ENCODE data around the gene MVD. TPM values are rescaled to one million over a fixed set of nuclear protein-coding genes. Genes with fewer than 3 reads are reported as not detected.

MVD gene
- total and polyA plus RNA-seq, 2 of the 13 experiments (the other 11 are each of a cell fraction or from before 2014, with no cell fraction given) = 28.1 to 187 TPM

DNA sequence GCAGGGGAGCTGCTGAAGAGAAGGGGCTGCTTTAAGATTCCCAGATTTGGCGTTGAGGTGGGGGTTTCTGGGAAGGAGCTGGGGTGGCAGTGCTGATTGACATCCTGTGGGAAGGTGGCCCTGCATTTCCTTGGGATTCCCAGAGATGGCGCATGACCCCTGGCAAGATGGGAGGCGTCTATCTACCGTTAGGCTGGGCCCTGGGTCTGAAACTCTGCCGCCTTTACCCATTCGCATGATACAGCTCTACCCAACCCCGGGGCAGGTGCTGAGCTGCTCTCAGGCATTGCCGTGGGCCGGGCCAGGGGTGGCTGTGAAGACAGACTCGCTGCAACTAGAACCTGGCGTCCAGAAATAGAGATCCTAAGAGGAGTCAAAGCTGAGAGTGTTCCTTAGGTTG lies 9.9 kb upstream of the MVD start (continued):
- TF ChIP-seq, protein P1, sequence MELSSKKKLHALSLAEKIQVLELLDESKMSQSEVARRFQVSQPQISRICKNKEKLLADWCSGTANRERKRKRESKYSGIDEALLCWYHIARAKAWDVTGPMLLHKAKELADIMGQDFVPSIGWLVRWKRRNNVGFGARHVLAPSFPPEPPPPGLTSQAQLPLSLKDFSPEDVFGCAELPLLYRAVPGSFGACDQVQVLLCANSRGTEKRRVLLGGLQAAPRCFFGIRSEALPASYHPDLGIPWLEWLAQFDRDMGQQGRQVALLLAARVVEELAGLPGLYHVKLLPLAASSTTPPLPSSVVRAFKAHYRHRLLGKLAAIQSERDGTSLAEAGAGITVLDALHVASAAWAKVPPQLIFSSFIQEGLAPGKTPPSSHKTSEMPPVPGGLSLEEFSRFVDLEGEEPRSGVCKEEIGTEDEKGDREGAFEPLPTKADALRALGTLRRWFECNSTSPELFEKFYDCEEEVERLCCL (CRISPR knock-in tag; IDR thresholded peaks at IDR 0.05; ENCODE audit: borderline replicate concordance) = no peak

DNA sequence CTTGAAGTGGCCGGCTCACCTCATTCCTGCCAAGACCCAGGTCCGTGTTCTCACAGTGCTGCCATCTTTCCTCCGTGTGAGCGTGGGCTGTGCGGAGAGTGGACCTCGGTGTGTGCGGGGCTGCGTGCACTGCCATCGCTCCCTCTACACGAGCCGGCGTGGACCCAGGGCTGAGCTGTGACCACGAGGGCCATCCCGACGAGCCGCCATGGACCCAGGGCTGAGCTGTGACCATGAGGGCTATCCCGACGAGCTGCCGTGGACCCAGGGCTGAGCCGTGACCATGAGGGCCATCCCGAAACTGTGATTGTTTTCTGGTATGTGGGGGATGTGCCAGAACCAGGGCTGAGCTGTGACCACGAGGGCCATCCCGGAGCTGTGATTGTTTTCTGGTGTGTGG lies 8.9 kb upstream of the MVD start:
- POLR2A ChIA-PET = no interaction called here
- CTCF ChIA-PET (ENCODE audit: low intra/inter-chr PET ratio, low total read pairs) = no interaction called here
- ATAC-seq = no peak
- no peaks in the 10 kb centered on the region for H3K9me3 ChIP-seq (ENCODE audit: low read length)
- H3K4me1 ChIP-seq (ENCODE audit: insufficient read depth, low read length) = no peaks in the 10 kb centered on the region
- peaks cover 2% of the 10 kb centered on the region; the same call in 1 of the 2 replicates for H4K20me1 ChIP-seq (ENCODE audit: insufficient read depth, low read length)
- WGBS (ENCODE audit: low lambda C conversion rate) = 94% methylated on average over 22 of the region's 23 CpGs
- intact Hi-C loops (cut with micrococcal nuclease; ENCODE audit: unreplicated experiment) = no loop called here
- no peaks in the 10 kb centered on the region for H3K27me3 ChIP-seq (ENCODE audit: control insufficient read depth in 1 of 2, insufficient read depth in 2 of 2, low read length in 2 of 2)
- H3K9ac ChIP-seq (ENCODE audit: insufficient read depth, low read depth, low read length) = no peak overlapping the region
- DNase-seq (ENCODE audit: low spot score) = no peak
- H3K4me3 ChIP-seq (replicated peaks in 1 of 3; ENCODE audit: insufficient read depth in 1 of 3, low read depth in 2 of 3, low read length in 3 of 3) = no peak overlapping the region
- FAIRE-seq = no peak
- no peak overlapping the region for H3K27ac ChIP-seq (ENCODE audit: extremely low read length, insufficient read depth, low read length)
- H3K36me3 ChIP-seq (replicated peaks in 1 of 2; ENCODE audit: control insufficient read depth in 1 of 2, insufficient read depth in 2 of 2, low read length in 2 of 2) = no peaks in the 10 kb centered on the region; a peak in 2 of 5 replicates
- no TSS peak for BruUV-seq (replicated peaks)
- no peak overlapping the region for H3K4me2 ChIP-seq (ENCODE audit: low read depth, low read length)
- in situ Hi-C loops (cut with HindIII; ENCODE audit: extremely low pct_ligation_motif_present, low pct_unique_long_range_greater_than_20kb) = no loop called here
- no peak overlapping the region for H2AFZ ChIP-seq (ENCODE audit: low read length)
- H3K79me2 ChIP-seq (ENCODE audit: insufficient read depth, low read length) = peaks cover 2% of the 10 kb centered on the region
- TF ChIP-seq, protein P2, sequence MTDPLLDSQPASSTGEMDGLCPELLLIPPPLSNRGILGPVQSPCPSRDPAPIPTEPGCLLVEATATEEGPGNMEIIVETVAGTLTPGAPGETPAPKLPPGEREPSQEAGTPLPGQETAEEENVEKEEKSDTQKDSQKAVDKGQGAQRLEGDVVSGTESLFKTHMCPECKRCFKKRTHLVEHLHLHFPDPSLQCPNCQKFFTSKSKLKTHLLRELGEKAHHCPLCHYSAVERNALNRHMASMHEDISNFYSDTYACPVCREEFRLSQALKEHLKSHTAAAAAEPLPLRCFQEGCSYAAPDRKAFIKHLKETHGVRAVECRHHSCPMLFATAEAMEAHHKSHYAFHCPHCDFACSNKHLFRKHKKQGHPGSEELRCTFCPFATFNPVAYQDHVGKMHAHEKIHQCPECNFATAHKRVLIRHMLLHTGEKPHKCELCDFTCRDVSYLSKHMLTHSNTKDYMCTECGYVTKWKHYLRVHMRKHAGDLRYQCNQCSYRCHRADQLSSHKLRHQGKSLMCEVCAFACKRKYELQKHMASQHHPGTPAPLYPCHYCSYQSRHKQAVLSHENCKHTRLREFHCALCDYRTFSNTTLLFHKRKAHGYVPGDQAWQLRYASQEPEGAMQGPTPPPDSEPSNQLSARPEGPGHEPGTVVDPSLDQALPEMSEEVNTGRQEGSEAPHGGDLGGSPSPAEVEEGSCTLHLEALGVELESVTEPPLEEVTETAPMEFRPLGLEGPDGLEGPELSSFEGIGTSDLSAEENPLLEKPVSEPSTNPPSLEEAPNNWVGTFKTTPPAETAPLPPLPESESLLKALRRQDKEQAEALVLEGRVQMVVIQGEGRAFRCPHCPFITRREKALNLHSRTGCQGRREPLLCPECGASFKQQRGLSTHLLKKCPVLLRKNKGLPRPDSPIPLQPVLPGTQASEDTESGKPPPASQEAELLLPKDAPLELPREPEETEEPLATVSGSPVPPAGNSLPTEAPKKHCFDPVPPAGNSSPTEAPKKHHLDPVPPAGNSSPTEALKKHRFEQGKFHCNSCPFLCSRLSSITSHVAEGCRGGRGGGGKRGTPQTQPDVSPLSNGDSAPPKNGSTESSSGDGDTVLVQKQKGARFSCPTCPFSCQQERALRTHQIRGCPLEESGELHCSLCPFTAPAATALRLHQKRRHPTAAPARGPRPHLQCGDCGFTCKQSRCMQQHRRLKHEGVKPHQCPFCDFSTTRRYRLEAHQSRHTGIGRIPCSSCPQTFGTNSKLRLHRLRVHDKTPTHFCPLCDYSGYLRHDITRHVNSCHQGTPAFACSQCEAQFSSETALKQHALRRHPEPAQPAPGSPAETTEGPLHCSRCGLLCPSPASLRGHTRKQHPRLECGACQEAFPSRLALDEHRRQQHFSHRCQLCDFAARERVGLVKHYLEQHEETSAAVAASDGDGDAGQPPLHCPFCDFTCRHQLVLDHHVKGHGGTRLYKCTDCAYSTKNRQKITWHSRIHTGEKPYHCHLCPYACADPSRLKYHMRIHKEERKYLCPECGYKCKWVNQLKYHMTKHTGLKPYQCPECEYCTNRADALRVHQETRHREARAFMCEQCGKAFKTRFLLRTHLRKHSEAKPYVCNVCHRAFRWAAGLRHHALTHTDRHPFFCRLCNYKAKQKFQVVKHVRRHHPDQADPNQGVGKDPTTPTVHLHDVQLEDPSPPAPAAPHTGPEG (CRISPR knock-in tag; IDR thresholded peaks at IDR 0.05) = no peak
- TF ChIP-seq GTF2F1 (IDR thresholded peaks at IDR 0.05; ENCODE audit: low read length) (no peak), ZNF232 (CRISPR knock-in tag; IDR thresholded peaks at IDR 0.05; ENCODE audit: borderline replicate concordance) (no peak), KLF16 (CRISPR knock-in tag; IDR thresholded peaks at IDR 0.05) (no peak), CCAR2 (optimal IDR thresholded peaks at IDR 0.05; ENCODE audit: low read depth, low read length) (no peak), SAP130 (CRISPR knock-in tag; IDR thresholded peaks at IDR 0.05; ENCODE audit: low read depth) (no peak), NFE2L1 (CRISPR knock-in tag; IDR thresholded peaks at IDR 0.05; ENCODE audit: borderline replicate concordance) (no peak), ZNF550 (CRISPR knock-in tag; IDR thresholded peaks at IDR 0.05; ENCODE audit: borderline replicate concordance) (0 out of 2 replicates have a peak, but pooled peaks have one; percentile 32), ZBTB38 (CRISPR knock-in tag; IDR thresholded peaks at IDR 0.05) (no peak), ZIK1 (CRISPR knock-in tag; IDR thresholded peaks at IDR 0.05; ENCODE audit: borderline replicate concordance, low read depth) (no peak)
- TF ChIP-seq, protein P3, sequence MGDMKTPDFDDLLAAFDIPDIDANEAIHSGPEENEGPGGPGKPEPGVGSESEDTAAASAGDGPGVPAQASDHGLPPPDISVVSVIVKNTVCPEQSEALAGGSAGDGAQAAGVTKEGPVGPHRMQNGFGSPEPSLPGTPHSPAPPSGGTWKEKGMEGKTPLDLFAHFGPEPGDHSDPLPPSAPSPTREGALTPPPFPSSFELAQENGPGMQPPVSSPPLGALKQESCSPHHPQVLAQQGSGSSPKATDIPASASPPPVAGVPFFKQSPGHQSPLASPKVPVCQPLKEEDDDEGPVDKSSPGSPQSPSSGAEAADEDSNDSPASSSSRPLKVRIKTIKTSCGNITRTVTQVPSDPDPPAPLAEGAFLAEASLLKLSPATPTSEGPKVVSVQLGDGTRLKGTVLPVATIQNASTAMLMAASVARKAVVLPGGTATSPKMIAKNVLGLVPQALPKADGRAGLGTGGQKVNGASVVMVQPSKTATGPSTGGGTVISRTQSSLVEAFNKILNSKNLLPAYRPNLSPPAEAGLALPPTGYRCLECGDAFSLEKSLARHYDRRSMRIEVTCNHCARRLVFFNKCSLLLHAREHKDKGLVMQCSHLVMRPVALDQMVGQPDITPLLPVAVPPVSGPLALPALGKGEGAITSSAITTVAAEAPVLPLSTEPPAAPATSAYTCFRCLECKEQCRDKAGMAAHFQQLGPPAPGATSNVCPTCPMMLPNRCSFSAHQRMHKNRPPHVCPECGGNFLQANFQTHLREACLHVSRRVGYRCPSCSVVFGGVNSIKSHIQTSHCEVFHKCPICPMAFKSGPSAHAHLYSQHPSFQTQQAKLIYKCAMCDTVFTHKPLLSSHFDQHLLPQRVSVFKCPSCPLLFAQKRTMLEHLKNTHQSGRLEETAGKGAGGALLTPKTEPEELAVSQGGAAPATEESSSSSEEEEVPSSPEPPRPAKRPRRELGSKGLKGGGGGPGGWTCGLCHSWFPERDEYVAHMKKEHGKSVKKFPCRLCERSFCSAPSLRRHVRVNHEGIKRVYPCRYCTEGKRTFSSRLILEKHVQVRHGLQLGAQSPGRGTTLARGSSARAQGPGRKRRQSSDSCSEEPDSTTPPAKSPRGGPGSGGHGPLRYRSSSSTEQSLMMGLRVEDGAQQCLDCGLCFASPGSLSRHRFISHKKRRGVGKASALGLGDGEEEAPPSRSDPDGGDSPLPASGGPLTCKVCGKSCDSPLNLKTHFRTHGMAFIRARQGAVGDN (CRISPR knock-in tag; IDR thresholded peaks at IDR 0.05) = 0 out of 2 replicates have a peak, but pooled peaks have one; percentile 20

Data from HepG2 (cell line).